HG02588 (cell line): ENCODE measurements around the gene FSCN2.

Experiments
- ATAC-seq: cut with Tn5 transposase; IDR thresholded peaks from one replicate; pipeline ENCODE4 v1.9.1; 2021; ENCODE audit warnings: mild to moderate bottlenecking, moderate library complexity; ENCODE audit not compliant: unreplicated experiment

The FSCN2 gene

DNA sequence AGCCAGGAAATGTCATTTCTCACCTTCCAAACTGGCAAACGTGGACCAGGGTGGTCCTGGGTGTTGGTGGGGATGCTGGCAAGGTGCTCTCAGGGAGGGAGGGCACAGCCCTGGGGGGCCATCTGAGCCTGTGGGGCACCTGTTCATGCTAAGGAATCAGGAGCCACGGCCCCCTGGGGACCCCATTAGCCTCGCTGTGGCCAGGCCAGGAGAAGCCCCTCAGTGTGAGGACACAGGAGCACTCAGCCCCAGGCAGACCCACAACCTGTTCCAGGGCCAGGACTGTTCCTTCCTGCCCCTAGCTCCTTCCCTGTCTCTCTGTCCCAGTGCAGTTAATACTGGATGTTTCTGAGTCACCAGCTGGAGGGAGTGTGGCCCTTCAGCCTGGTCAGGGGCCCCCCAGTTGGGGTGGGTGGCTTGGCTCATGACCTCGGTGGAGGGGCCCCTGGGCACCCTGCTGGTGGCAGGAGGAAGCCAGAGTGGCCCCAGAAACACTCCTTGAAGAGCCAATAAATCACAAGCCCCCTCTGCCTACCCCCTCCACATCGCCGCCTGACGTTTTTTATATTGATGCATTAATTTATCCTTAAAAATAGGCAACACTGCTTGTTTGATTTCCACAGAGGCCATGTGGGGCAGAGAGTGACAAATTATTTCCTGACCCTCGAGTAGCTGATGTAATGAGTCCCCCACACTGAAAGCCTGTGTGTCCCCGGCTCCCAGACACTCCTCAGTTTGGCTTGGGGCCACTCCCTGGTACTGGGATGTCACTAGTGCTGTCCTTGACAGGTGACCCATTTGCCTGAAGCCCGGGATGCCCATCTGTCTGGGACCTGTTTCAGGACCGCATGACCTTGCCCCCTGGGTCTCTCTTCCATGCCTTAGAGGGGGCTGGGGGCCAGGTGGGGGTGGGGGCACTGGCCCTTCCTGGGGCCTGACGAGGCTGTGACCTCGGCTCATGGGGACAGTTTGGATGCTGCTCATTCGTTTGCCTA, 37.9 kb upstream of the FSCN2 start:
- no peak for ATAC-seq

DNA sequence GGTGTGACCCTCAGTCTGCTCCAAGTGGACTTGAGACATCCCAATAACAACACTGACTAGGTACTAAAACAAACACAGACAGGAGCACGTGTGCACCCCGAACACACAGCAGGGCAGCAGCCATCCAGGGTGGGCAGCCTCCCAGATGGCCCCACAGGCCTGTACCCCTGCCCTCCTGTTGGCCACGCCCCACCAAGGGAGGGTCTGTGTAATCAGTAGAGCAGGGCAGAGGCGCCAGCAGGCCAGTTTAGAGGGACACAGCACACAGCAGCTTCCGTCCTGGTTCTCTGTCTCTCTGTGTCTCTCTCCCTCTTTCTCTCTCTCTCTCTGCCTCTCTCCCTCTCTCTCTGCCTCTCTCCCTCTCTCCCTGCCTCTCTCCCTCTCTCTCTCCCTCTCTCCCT, 37.0 kb upstream of the FSCN2 start:
- no peak for ATAC-seq

DNA sequence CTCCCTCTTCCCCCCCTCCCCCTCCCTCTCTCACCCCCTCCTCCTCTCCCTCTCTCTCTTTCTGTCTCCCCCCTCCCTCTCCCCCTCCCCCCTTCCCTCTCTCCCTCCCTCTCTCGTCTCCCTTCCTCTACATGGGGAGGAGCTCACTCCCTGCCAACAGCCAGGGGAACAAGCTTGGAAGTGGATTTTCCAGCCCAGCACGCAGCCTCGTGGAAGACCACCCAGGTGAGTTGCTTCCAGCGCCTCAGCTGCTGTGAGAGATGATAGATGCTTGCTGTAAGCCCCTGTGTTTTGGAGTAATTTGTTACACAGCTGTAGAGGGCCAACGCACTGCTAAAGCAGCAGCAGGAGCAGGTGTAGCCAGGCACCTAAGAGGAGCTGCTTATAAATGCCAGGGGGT, 36.4 kb upstream of the FSCN2 start:
- no peak for ATAC-seq

DNA sequence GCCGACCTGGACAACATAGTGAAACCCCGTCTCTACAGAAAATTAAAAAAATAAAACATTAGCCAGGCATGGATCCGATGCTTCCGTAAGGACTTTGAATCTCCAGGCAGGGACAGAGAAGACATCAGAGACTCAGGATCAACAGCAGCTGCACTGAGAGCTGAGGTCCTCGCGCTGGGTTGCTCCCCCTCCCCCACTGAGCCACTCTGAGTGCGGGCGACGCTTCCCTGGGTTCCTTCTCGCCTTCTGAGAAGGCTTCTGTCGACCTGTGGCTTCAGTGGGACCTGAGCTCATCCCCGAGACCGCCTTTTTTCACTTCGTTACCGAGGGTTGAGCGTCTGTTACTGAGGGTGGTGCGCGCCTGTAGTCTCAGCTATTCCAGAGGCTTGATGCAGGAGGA, 36.0 kb upstream of the FSCN2 start:
- no peak for ATAC-seq

DNA sequence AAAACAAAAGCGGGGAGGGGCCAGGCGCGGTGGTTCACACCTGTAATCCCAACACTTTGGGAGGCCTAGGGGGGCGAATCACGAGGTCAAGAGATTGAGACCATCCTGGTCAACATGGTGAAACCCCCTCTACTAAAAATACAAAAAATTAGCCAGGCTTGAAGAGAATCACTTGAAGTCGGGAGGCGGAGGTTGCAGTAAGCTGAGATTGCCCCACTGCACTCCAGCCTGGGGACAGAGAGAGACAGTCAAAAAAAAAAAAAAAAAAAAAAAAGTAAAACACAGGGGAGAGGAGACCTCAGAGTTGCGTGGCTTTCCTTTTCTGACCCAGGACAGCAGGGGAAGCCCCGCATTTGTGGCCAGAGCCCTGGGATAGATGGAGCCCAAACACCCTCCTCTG, 35.5 kb upstream of the FSCN2 start:
- ATAC-seq = no peak

DNA sequence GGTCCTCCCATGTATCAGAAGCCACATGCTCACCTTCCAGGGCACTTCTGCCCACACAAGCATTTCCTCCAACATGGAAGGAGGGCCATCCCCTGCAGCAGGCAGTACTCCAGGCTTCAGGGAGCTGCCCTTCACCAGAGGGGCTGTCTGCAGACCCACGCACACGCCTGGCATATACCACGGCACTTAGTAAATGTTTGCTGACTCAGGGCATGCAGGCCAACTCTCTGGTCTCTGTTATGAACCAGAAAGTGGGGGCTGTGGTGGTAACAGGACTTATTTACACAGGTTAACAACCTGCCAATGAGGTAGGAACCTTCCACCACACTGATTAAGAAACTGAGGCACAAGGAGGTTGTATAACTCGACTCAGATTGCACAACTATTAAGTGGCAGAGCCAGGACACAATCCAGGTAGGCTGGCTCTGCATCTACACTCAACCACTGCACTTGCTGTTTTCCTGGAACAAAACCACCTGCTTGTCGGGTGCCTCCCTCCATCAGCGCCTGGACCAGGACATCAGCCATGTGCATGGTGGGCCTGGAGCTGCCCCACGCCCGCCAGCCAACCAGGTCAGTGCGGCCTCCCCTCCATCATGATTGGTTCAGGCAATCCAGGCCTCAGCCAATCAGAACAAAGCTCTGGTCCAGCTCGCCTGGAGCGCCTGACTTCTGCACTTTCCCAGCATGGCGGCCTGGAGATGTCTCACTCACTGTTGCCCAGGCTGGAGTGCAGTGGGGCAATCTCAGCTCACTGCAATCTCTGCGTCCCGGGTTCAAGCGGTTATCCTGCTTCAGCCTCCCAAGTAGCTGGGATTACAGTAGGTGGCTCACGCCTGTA, 34.8 kb upstream of the FSCN2 start:
- ATAC-seq = no peak

DNA sequence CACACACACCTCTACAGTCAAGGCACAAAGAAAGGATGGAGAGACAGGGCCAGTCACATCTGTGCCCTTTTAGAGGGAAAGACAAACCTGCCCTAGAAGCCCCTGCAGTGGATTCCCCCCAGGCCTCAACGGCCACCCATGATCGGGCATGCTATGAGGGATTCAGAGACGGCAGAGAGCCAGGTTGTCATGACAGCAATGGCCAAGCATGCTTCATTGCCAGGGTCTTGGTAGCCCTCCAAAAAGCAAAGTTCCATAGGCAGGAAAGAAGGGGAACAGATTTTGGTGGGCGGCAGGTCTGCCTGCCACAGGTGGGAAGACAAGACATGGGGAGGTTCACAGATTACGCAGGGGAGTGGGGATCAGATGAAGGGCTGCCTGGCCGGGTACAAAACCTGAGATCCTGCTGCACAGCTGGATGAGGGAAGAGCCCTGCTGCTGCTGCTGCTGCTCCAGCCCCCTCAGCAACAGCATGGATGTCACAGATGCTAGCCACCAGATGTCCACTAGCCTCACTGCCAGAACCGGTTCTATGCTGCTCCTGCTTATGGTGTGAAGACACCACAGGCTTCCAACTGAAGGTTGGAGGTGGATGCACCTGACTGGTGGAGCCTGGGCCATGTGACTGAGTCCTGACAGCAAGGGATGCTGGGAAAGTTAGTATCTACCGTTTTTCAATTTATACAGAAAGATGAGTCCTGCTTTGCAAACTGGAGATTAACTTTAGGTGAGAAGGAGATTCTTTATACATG, 33.4 kb upstream of the FSCN2 start:
- ATAC-seq = no peak

DNA sequence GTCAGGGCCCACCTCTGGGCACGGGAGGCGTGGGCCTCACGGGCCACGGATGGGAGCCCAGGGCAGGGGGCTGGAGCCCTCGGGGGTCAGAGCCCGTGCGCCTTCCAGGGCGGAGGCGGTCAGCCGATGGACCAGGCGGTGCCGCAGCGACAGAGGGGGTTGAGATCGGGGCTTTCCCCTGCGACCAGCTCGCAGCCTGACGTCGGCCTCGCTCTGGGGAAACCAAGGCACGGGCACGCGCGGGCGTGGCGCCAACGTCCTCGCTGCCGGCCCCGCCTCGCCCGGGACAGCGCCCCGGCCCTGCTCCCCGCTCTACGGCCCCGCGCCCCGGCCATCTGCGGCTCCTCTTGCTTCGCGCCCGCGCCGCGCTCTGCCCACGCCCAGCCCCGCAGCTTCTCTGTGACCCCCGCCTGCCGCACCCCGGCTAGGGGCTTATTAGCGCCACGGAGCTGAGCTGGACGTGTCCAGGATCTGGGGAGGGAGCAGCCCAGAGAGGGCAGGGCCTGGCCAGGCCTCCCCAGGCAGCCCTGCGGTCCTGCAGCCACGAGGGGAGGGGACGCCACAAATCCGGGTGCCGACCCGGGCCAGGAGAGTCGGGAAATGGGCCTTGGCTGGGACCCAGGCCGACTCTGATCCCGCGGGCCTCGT, 29.1 kb upstream of the FSCN2 start:
- no peak for ATAC-seq

DNA sequence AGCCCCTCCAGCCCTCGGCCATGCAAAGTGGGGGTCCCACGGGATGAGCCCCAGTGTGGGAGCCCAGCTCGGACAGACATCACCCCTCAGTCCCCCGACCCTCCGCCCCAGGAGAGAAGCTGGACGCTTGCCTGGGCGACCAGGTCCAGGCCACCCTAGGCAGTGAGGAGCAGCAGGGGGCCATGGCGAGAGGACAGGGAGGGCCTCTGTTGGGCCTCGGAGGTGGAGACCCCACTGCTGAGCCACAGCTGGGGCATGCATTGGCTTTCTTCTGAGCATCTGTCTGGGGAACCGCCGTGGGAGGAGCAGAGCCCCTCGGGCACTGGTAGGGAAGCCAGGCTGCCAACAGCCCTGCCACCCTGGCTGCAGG, 28.6 kb upstream of the FSCN2 start:
- ATAC-seq = no peak

DNA sequence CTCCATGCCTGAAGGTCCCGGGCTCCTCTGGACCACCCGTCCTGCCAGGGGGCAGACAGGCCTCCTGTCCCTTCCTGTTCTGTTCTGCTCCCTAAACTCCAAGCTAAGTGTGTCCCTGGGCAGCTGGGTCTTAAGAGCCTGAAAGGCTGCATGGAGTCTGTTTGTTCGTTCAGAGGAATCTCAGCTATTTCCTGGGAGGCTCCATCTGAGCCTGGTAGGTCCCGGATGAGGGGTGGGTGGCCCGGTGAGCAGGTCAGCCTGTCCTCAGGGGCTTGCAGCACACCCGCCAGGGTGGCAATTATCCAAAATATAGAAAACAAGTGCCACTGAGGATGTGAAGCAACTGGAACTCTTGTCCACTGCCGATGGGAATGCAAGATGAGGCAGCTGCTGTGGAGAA, 28.1 kb upstream of the FSCN2 start:
- no peak for ATAC-seq

DNA sequence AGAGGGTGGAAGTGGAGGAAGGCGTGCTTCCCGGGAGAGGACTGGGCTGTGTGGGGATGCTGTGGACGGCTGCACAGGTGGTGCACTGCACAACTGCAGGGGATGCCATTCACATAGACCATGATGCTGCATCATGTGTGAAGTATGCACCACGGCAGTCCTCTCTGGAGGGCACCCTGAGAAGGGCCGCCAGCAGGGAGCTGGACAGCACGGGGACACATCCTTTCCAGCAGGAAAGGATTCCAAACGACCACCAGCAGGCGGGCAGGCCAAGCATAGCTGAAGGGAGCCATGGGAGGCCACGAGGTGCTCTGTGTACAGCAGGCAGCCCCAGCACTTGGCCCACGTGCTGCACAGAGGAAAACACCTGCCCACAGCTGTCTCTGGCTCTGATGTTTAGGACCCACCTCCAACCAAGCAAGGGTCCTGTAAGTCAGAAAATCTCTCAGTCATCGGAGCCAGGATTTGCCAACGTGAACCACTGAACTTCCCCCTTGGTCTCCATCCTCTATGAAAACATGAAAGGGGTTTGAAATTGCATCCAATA, 25.6 kb upstream of the FSCN2 start:
- no peak for ATAC-seq

DNA sequence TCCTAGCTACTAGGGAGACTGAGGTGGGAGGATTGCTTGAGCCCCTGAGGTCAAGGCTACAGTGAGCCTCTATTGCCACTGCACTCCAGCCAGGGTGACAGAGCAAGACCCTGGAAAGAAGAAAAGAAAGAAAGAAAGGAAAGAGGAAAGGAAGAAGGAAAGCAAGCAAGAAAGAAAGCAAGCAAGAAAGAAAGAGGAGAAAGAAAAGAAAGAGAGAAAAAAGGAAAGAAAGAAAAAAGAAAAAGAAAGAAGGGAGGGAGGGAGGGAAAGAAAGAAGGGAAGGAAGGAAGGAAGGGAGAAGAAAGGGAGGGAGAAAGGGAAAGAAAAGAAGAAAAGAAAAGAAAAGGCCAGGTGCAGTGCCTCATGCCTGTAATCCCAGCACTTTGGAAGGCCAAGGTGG, 24.6 kb upstream of the FSCN2 start:
- no peak for ATAC-seq

DNA sequence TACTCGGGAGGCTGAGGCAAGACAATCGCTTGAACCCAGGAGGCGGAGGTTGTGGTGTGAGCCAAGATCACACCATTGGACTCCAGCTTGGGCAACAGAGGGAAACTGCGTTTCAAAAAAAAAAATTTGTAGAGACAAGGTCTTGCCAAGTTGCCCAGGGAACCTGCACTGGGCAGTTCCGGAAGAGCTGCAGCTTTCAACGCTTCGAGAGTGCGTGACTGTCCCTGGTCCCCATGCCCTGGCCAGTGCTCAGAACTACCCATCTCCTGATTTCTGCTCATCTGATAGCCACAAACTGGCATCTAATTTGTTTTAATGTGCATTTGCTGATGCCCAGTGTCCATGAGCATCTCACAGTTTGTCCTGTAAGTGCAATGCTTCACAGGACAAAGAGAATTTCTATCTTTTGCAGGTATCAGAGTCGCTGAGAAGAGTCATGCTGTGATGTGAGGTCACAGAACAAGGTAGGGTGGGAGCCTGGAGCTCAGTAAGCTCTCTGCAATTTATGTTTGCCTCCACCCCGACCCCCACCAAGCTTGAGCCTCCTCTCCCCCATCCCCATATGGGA, 19.5 kb upstream of the FSCN2 start:
- no peak for ATAC-seq

DNA sequence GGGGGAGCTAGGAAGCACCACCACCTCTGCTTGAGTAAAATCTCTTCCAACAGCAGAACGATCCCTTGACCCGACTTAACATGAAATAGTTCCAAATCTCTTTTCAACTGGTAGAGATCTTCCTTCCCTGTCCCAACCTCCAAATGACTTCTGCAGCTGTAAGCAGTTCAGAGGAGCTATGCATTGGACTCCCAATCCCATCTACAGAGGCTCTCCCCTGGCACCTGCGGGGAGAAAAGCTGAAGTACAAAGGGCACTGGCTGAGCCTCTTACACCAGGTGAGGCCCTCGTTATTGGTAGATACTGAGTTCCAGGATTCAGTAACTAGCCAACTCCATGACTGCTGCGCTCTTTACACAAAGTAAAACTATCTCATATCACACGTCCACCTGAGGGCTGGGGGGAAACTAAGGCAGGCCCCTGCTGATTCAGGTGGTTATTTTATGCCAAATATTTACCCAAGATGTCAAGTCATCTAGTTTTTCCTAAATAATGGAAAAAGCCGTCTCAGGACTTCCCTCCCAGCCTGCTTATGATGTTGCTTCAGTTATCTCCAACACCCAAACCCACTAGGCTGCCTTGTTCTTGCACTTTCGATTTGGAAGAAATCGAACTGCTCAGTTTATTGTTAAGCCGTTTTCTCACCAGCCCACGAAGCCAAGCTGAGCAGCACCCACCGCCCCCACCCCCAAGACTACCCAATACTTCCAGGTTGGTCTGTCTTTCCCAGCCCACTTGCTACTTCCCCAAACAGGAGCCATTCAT, 18.8 kb upstream of the FSCN2 start:
- ATAC-seq = no peak

DNA sequence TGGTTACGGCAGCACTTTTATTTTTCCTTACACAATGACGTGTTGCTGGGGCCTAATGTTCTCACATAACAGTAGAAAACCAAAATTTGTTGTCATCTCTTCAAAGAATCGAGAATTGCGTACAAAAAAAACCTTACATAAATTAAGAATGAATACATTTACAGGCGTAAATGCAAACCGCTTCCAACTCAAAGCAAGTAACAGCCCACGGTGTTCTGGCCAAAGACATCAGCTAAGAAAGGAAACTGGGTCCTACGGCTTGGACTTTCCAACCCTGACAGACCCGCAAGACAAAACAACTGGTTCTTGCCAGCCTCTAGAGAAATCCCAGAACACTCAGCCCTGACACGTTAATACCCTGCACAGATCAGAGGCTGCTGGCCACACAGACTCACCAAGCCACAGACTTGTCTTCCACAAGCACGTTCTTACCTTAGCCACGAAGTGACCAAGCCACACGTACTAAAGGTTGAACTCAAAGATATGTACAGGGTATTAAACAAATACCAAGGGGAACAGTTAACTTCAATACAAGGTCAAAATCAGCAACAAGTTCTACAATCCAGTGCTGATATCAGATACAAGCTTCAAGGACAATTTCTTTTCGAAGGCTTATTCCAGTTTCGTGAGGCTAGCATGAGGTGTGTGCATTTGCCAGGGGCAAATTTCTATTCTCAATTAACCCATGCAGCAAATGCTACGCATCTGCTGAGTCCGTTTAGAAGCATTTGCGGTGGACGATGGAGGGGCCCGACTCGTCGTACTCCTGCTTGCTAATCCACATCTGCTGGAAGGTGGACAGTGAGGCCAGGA, 18.0 kb upstream of the FSCN2 start:
- no peak for ATAC-seq

DNA sequence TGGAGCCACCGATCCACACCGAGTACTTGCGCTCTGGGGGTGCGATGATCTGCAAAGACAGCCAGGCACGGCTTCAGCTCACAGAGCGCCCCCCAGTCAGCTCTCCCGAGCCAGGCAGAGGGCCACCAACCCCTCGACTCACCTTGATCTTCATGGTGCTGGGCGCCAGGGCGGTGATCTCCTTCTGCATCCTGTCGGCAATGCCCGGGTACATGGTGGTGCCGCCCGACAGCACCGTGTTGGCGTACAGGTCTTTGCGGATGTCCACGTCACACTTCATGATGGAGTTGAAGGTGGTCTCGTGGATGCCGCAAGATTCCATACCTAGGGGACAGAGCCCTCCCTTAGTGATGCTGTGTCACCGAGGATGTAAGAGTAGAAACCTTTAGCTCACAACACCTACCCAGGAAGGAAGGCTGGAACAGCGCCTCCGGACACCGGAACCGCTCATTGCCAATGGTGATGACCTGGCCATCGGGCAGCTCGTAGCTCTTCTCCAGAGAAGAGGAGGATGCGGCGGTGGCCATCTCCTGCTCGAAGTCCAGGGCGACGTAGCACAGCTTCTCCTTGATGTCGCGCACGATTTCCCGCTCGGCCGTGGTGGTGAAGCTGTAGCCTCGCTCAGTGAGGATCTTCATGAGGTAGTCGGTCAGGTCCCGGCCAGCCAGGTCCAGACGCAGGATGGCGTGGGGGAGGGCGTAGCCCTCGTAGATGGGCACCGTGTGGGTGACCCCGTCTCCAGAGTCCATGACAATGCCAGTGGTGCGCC, 17.2 kb upstream of the FSCN2 start:
- no peak for ATAC-seq

DNA sequence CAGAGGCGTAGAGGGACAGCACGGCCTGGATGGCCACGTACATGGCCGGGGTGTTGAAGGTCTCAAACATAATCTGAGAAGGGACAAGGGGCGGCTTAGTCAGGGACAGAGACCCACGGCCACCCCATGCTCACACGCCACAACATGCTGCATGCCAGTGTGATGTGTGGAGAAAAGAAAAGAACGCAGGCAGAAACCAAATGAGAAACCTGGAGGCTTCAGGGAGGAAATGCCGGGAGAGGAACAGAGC, 16.7 kb upstream of the FSCN2 start:
- no peak for ATAC-seq
